Left cardiac atrium (tissue), 4 donors: Measurements from ENCODE around the gene TGM2. TPM values are rescaled to one million over a fixed set of nuclear protein-coding genes. Genes with fewer than 3 reads are reported as not detected.

ENCODE experiments used
- ATAC-seq, 2 donors: fragments of 200-7000 bp; cut with Tn5 transposase; one replicate each; pipeline ENCODE4 v1.9.1; 2020; ENCODE audit warnings: mild to moderate bottlenecking in 2 of 2, moderate library complexity in 2 of 2
- DNase-seq: peaks from one replicate; pipeline ENCODE4 v3.0.0-alpha.2; 2020
- intact Hi-C, 2 donors: fragments of 100-400 bp; cut with DNase I; formaldehyde crosslinking; loops; one replicate each; pipeline versions ENCODE4 v1.14.1 to v1.15.1; 2022 to 2023
- total RNA-seq, 2 donors: library from RNA; stranded (reverse); fragmentation: NEBNext Ultra II Directional; extraction: Animal tissue kit (Norgen Biotek cat#: 25700); gene quantifications; one replicate each; pipeline ENCODE4 v1.2.1, GENCODE V29; 2021
- donor health status: DM: no; HTN: yes; CAD: no.
- donor health status: DM: no; HTN: yes; CAD: no; lungs with severe emphysema.
- donor health status: DM: yes; HTN: yes; CAD: no.
- donor health status: Dilated cardiomyopathy.

The TGM2 gene
- total RNA-seq, 2 donors from 2014 or later, result 383 to 695 TPM

GRCh38 chr20:38181971-38182370 lies 16.9 kb upstream of the TGM2 start:
- ATAC-seq (no peak), DNase-seq (no peak)
- intact Hi-C loops, result no loop called here

- DNase-seq (no peak), ATAC-seq (no peak)
- intact Hi-C loops, result no loop called here
Observed at GRCh38 chr20:38181207-38181801, 16.2 kb upstream of the TGM2 start.

- no peak for DNase-seq
- intact Hi-C loops, result no loop called here
- ATAC-seq, result no peak
Observed at GRCh38 chr20:38180781-38181180, 15.7 kb upstream of the TGM2 start.

GRCh38 chr20:38179846-38180245 lies 14.8 kb upstream of the TGM2 start:
- intact Hi-C loops, result no loop called here
- DNase-seq (no peak), ATAC-seq (no peak)

- ATAC-seq (no peak), DNase-seq (no peak)
- intact Hi-C loops, result no loop called here
Observed at GRCh38 chr20:38178581-38178980, 13.5 kb upstream of the TGM2 start.

DNA sequence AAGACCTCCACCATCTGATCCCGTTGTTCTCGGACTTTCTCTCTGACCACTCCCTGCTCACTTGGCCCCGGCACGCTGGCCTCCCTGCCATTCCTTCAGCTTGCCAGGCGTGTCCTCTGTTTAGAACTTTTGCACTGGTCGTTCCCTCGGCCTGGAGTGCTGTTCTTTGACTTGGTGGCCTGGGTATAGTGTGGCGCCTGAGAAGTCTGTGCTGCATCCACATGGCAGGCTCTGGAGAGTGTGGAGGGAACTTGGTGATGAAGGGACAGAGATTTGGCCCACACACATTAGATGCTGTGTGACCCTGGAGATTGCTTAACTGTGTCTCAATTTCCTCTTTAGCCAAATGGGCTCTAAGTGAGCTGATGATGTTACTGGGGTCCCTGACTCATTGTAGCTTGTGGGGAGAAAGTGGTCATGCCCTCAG lies 13.0 kb upstream of the TGM2 start:
- intact Hi-C loops, result no loop called here
- ATAC-seq, result peak in 1 of 2 donors; percentile 36
- no peak for DNase-seq

DNA sequence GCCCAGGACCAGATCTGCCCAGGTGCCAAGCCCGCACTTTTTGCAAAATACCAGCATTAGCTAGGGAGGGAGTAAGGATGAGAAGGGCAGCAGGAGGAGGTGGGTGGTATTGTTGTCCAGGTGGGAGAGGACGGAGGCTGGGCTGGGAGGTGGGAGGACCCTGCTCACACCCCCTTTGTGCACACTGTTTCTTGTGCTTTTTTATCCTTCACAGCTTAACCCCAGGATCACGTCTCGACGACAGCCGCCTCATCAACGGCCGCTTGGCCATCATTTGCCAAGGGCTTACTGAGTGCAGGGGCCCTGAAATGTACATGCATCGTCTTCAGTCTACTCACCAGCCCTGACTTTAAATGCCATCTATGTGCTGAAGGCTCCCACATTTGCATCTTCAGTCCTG lies 12.1 kb upstream of the TGM2 start:
- intact Hi-C loops, result no loop called here
- ATAC-seq (no peak), DNase-seq (no peak)

GRCh38 chr20:38175304-38176180 lies 10.5 kb upstream of the TGM2 start:
- intact Hi-C loops, result no loop called here
- DNase-seq (peak; percentile 19), ATAC-seq (no peak)

DNA sequence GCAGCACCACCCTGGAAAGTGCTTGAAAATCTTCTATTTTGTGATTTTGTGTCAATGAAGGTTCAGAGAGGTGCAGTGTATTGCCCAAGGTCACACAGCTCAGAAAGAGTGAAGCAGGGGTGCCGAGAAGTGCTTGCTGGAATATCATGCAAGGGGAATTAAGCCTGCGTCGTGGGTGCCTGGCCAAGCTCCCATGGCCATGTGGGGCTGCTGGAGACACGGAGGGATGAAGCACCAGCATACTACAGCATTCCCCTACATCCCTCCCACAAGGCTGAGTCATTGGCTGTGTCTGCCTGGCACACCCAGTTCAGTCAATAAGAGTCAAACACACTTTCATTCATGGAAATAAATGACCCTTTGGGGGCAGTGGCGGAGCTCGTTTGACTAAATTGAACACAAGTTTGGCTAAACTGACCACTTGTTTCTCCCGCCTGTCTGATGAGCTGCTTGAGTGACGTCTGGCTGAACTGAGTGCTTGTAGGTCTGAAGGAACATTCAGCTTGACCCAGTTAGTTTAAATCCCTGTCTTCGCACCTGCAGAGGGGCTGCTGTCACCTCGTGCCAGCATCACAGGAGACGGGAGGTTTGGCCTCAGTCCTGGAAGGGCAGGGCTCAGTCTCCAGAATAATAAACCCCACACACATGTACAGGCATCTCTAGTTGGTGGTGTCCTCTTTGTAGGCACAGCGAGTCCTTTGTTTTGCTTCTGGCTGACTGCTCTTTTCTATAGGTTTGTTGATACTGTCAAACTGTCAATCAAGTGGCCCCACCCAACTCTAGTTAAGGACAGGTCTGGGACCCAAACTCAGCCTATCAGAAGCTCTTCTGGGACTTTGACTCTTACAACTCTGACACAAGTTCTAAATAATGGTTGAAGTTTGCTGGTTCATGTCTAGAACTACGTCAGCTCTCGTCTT lies 8.4 kb upstream of the TGM2 start:
- intact Hi-C loops, result loop anchor here (5.0 kb wide), 2 partner anchors 39 to 49 kb away; no protein-coding TSS in a partner anchor

GRCh38 chr20:38172408-38172807 lies 7.3 kb upstream of the TGM2 start:
- intact Hi-C loops, result loop anchor here (5.0 kb wide), 2 partner anchors 40 to 50 kb away; no protein-coding TSS in a partner anchor
- DNase-seq (no peak), ATAC-seq (no peak)

More for the DNA sequence above, 8.4 kb upstream of the TGM2 start:
- DNase-seq (peak; percentile 86), ATAC-seq (peak; percentile 53 to 87)

GRCh38 chr20:38171675-38172043 lies 6.6 kb upstream of the TGM2 start:
- intact Hi-C loops, result loop anchor here (5.0 kb wide), 2 partner anchors 41 to 51 kb away; no protein-coding TSS in a partner anchor
- ATAC-seq, result no peak

DNA sequence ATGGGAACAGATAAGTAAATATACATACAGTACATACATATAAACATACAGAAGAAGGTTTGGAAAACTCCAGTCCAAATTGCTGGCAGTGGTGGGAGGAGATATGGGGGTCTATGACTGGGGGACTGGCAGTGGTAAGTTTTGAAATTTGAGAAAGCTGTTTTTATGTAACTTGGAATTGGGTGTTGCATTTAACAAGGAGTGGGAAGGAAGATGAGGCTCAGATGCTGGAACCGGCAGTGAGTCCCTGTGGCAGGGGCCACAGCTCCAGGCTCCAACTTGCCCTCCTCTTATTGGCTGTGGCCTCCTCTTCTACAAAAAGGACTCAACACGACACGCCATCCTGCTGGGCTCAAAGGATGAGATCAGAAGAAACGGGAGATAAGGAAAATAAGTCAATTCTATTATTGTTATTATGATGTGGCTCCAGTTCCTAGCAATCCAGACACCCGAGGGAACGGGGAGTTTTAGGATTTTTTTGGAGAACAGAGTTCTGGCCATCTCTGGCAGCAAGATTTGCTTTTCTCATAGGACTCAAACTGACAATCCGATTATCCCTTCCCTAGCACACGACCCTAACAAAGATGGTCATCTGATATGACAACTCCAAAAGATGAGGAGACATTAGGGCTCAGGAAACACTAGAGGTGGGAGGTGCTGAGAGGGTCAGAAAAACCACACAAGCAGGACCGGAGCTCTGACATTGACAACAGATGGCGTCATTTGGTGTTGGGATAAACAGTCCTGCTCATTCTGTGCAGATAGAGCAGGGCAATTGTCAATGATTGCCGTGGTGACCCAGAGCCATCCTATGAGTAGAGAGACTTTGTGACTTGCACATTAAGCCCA lies 6.0 kb upstream of the TGM2 start:
- ATAC-seq, result peak; percentile 32 to 34
- intact Hi-C loops, result loop anchor here (5.0 kb wide), 2 partner anchors 41 to 51 kb away; no protein-coding TSS in a partner anchor
- DNase-seq, result peak; percentile 66

More at GRCh38 chr20:38171675-38172043, 6.6 kb upstream of the TGM2 start:
- no peak for DNase-seq

DNA sequence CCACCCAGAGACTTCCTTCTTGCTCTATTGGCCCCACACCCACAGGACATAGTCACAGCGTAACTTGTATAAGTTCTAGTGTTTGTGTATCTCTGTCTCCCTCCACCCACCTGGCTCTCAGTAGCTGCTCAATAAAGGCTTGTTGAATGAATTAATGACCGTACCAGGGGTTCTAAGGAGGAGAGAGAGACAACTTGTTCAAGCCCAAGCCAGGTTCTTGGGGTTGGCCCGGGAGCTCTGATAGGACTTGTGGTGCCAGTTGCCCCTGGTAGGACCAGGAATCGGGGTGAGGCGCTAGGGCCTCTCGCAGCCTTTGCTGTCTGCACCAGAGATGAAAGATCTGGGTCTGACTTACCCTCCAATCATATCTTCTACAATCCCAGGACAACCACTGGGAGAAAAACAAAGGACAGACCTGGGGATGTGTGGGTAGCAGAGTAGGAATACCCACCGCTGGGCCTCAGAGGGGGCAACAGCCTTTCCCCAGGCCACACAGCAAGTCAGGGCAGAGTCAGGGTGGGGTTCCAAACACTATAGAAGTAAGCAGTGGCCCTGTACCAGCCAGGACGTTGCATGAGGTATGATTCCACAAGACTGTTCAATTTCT lies 5.3 kb upstream of the TGM2 start:
- DNase-seq (no peak), ATAC-seq (no peak)
- intact Hi-C loops, result loop anchor here (5.0 kb wide), 2 partner anchors 42 to 52 kb away; no protein-coding TSS in a partner anchor

GRCh38 chr20:38169636-38170193 lies 4.6 kb upstream of the TGM2 start:
- intact Hi-C loops, result loop anchor here (5.0 kb wide), 4 partner anchors 43 to 112 kb away; no protein-coding TSS in a partner anchor
- DNase-seq (no peak), ATAC-seq (no peak)

GRCh38 chr20:38168791-38169589 lies 3.9 kb upstream of the TGM2 start:
- intact Hi-C loops, result loop anchor here (5.0 kb wide), 2 partner anchors 97 to 112 kb away; no protein-coding TSS in a partner anchor
- DNase-seq, result peak; percentile 63
- ATAC-seq, result no peak
